Measurements from ENCODE around the gene KCNK16.

KCNK16 gene

DNA sequence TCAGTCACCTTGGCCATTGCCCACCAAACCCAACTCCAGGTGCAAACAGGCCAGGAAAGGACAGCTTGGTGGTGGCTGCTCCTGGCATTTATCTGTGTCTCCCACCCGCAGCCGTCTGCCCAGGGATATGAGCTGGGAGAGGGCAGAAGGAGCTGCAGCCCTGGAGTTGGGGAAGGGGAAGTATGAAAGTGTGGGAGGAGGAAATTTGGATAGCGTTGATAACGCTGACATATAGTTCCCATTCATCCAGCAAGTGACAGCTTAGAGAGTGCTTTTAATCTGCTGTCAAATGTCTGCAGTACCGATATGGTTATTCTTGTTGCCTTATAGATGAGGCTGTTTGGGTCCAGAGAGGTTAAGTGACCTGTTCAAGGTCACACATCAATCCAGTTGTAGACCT lies 741 bp downstream of the KCNK16 start:
- no peak overlapping the region for H3K4me3 ChIP-seq (replicated peaks in 1 of 2; ENCODE audit: low read depth in 2 of 2, low read length in 2 of 2)
- no peak for DNase-seq (ENCODE audit: low read depth in 2 of 2)
- TF ChIP-seq, protein P1, sequence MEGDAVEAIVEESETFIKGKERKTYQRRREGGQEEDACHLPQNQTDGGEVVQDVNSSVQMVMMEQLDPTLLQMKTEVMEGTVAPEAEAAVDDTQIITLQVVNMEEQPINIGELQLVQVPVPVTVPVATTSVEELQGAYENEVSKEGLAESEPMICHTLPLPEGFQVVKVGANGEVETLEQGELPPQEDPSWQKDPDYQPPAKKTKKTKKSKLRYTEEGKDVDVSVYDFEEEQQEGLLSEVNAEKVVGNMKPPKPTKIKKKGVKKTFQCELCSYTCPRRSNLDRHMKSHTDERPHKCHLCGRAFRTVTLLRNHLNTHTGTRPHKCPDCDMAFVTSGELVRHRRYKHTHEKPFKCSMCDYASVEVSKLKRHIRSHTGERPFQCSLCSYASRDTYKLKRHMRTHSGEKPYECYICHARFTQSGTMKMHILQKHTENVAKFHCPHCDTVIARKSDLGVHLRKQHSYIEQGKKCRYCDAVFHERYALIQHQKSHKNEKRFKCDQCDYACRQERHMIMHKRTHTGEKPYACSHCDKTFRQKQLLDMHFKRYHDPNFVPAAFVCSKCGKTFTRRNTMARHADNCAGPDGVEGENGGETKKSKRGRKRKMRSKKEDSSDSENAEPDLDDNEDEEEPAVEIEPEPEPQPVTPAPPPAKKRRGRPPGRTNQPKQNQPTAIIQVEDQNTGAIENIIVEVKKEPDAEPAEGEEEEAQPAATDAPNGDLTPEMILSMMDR (IDR thresholded peaks at IDR 0.05; ENCODE audit: low read depth, low read length) = no peak

DNA sequence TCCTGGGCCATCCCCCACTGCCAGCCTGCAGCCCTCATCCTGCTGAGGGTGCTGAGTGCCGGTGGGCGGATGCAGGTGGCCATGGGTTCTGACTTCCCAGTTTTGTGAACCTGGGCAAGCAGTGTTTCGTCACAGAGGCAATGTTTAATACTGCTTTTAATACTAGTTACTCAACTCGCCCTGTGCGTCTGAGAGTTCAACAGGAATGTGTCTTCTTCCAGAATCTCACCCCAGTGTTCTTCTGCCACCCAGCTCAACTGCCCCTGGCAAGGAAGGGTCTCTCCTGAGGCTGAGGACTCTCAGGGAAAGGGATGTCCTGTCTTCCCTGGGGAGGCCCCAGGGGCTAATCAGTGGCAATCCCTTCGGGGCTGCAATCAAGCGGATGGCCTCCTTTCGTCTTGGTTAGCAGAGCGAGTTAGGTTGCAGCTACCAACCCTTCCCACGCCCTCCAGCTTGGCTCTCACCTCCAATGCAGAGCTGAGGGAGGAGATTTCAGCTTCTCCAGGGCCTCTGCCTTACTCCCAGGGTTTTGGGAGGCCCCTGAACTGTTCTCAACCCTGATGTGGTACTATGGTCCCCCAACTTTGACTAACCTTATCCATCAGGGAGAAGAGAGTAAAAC lies 2.0 kb downstream of the KCNK16 start:
- no peak for DNase-seq (ENCODE audit: low read depth in 2 of 2)
- TF ChIP-seq, protein P1 (IDR thresholded peaks at IDR 0.05; ENCODE audit: low read depth, low read length) = no peak
- H3K4me3 ChIP-seq (replicated peaks in 1 of 2; ENCODE audit: low read depth in 2 of 2, low read length in 2 of 2) = no peak overlapping the region

DNA sequence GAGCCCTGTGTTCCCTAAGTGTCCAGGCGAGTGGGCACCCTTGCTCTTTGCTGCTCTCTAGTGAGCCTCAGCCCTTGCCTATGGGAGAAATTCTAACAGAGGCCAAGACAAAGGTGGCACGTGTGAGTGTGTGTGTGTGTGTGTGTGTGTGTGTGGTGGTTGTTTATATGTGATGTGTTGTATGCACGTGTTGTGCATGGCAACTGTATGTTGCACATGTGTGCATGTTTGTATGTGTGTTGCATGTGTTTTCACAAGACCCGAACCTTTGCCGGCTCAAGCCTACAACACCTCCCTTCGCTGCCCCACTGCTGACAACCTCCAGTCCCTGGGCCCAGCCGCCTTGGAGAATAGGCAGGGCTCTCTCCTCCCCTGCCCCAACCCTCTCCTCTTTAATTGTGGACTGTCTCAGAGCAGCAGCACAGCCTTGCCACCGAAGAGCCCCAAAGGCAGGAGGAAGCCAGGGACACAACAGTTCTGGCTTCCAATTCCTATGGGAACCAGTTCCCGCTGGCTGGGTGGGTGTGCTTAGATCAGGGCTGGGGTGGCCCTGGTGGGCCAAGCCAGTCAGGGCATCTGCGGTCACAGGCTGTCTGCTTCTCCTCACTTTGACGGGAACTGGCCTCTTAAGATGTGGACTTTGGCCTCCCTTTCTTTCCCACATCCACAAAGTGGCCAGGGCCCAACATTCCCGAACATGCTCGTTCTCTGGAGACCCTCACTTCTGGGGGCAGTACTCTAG lies 2.7 kb downstream of the KCNK16 start:
- TF ChIP-seq, protein P1 (IDR thresholded peaks at IDR 0.05; ENCODE audit: low read depth, low read length) = no peak
- no peak for DNase-seq (ENCODE audit: low read depth in 2 of 2)
- no peak overlapping the region for H3K4me3 ChIP-seq (replicated peaks in 1 of 2; ENCODE audit: low read depth in 2 of 2, low read length in 2 of 2)

DNA sequence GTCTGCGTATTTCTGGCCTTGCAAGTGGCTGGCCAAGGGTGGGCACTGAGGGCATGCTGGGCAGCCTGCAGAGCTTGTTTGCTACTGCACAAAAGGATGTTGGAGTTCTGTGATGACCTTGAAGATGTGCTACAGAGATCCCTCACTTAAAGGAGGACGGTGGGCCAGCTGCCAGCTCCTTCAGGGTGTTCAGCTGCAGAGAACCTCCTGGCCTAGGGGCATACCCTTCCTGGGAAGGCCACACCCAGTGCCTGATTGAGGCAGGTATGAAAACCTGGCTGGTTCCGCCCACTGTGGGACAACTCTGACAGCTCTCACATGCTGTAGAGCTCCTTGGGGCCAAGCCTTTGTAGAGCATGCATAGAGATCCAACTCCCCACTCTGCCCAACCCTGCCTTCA lies 5.2 kb downstream of the KCNK16 start:
- no peak for DNase-seq (ENCODE audit: low read depth in 2 of 2)
- TF ChIP-seq, protein P1 (IDR thresholded peaks at IDR 0.05; ENCODE audit: low read depth, low read length) = no peak
- H3K4me3 ChIP-seq (replicated peaks in 1 of 2; ENCODE audit: low read depth in 2 of 2, low read length in 2 of 2) = no peak overlapping the region

DNA sequence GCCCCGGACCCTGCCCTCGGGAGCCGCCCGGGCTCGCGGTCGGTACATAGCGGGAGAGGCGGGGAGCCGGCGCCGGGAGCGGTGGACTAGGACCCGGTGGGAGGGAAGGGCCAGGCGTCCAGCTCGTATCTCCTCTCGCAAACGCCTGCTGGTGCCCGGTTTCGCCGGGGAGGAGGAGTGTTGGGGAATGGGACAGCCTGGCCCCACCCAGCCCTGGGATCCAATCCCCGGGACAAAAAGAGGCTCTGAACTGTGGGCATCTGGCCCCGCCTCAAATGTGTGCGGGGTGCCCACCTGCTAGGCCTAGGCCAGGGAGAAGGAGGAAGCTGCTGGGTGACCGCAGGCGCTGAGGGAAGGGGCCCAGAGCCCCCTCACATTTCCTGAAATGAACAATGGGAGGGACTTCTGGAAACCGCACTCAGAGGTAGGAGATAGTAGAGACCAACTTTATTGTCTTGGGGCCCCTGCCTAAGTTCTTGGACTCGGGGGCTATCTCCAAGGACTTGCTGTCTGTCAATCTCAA lies 8.2 kb downstream of the KCNK16 start, which contains the start of gene KCNK17:
Gene KCNK17, minus strand, starts transcription at position 147 of the 523 bp plus-strand sequence. Its CDS starts 99 bp downstream, at position 48.
- TF ChIP-seq, protein P1 (IDR thresholded peaks at IDR 0.05; ENCODE audit: low read depth, low read length) = no peak
- H3K4me3 ChIP-seq (replicated peaks in 1 of 2; ENCODE audit: low read depth in 2 of 2, low read length in 2 of 2) = no peak within 1 kb of the TSS
- no peak for DNase-seq (ENCODE audit: low read depth in 2 of 2)

DNA sequence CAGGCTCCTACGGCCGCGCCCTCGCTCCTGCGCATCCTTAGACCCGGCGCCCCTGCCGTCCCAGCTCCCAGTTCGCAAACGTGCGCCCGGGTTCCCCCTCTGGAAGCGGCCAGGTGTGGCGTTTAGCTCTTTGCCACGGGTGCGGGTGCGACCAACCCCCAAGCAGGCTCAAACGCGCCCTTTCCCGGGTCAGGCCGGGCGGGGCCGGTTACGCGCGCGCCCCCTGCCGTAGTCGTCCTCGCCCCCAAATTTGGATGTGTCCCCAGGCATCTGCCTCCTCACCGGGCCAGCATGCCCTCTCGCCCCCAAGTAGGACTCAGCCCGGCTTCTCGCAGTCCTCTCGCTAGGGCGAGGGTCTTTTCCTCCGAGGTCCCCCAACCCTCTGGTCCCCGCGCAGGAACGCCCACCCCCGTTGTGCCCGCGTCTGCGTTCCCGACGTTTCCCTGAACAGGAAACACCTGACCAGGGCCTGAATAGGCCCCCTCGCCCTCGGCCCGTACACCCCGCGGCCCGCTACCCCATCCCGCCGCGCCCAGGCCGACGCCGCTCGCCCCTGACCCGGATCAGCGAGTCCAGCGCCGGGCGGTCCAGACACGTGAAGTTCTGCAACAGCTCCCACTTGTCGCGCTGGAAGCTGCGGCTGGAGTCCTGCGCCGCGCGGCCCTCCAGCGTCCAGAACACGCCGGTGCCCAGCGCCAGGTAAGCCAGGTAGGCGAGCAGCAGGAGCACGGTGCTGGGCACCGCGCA lies 8.8 kb downstream of the KCNK16 start:
- H3K4me3 ChIP-seq (replicated peaks in 1 of 2; ENCODE audit: low read depth in 2 of 2, low read length in 2 of 2) = no peak overlapping the region

More for the DNA sequence above, 8.8 kb downstream of the KCNK16 start:
- DNase-seq (ENCODE audit: low read depth in 2 of 2) = no peak
- TF ChIP-seq, protein P1 (IDR thresholded peaks at IDR 0.05; ENCODE audit: low read depth, low read length) = no peak
